ENCODE measurements around the gene EIF2D.

GRCh38 chr1:206591696-206592095 lies 20.6 kb downstream of the EIF2D start:
- no peak for TF ChIP-seq CTCF (conservative IDR thresholded peaks at IDR 0.05; ENCODE audit: low read depth, low read length)
- TF ChIP-seq ELK1 (IDR thresholded peaks at IDR 0.05; ENCODE audit: borderline replicate concordance, low read depth, low read length), result no peak
- no peak for TF ChIP-seq POLR2A (IDR thresholded peaks at IDR 0.05; ENCODE audit: low read depth, low read length)
- TF ChIP-seq SMC3 (IDR thresholded peaks at IDR 0.05; ENCODE audit: low read depth, low read length), result no peak
- TF ChIP-seq CEBPB (IDR thresholded peaks at IDR 0.05; ENCODE audit: low read depth, low read length), result no peak
- TF ChIP-seq MAFK (IDR thresholded peaks at IDR 0.05; ENCODE audit: low read depth, low read length), result no peak
- TF ChIP-seq RAD21 (IDR thresholded peaks at IDR 0.05; ENCODE audit: low read length), result no peak
- TF ChIP-seq RFX5 (IDR thresholded peaks at IDR 0.05; ENCODE audit: low read depth, low read length), result no peak
- TF ChIP-seq MXI1 (IDR thresholded peaks at IDR 0.05; ENCODE audit: borderline replicate concordance, low read depth, low read length), result no peak
- no peak for TF ChIP-seq USF2 (IDR thresholded peaks at IDR 0.05; ENCODE audit: low read depth, low read length)
- no peak for TF ChIP-seq MAZ (IDR thresholded peaks at IDR 0.05; ENCODE audit: borderline replicate concordance, low read depth, low read length)
- TF ChIP-seq RCOR1 (IDR thresholded peaks at IDR 0.05; ENCODE audit: insufficient replicate concordance, low read length), result no peak
